Thyroid gland (tissue), 4 donors: Measurements from ENCODE around the gene UGT1A6.

Source experiments
- POLR2A ChIP-seq, 2 donors: fragments of 450-650 bp; IDR thresholded peaks; one replicate each; pipeline ENCODE4 v1.6.1; 2017; ENCODE audit warnings: antibody characterized with exemption in 2 of 2, mild to moderate bottlenecking in 2 of 2, moderate library complexity in 1 of 2
- TF ChIP-seq, protein P1 (sequence below), 6 experiments: fragments of 200-600 bp in 3 of 6; fragments of 450-650 bp in 3 of 6; sonication (generic) in 3 of 6; IDR thresholded peaks; one replicate each; pipeline ENCODE4 v1.5.1; 2016 to 2019; ENCODE audit warnings: antibody characterized with exemption in 6 of 6, mild to moderate bottlenecking in 2 of 6, inconsistent platforms in 1 of 6, moderate library complexity in 1 of 6

- TF ChIP-seq, protein P1, sequence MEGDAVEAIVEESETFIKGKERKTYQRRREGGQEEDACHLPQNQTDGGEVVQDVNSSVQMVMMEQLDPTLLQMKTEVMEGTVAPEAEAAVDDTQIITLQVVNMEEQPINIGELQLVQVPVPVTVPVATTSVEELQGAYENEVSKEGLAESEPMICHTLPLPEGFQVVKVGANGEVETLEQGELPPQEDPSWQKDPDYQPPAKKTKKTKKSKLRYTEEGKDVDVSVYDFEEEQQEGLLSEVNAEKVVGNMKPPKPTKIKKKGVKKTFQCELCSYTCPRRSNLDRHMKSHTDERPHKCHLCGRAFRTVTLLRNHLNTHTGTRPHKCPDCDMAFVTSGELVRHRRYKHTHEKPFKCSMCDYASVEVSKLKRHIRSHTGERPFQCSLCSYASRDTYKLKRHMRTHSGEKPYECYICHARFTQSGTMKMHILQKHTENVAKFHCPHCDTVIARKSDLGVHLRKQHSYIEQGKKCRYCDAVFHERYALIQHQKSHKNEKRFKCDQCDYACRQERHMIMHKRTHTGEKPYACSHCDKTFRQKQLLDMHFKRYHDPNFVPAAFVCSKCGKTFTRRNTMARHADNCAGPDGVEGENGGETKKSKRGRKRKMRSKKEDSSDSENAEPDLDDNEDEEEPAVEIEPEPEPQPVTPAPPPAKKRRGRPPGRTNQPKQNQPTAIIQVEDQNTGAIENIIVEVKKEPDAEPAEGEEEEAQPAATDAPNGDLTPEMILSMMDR (IDR thresholded peaks at IDR 0.05) = no peak
- TF ChIP-seq POLR2A (IDR thresholded peaks at IDR 0.05) = no peak
These were observed 88.1 kb downstream of the UGT1A6 start for GRCh38 chr2:233780771-233781170.
